ENCODE results near the gene WDFY2.
"Not testable (repeated sequence)": the region's sequence is repeated elsewhere in the genome, so short reads cannot be mapped to it uniquely, and the experiment has no call there.

Gene WDFY2

DNA sequence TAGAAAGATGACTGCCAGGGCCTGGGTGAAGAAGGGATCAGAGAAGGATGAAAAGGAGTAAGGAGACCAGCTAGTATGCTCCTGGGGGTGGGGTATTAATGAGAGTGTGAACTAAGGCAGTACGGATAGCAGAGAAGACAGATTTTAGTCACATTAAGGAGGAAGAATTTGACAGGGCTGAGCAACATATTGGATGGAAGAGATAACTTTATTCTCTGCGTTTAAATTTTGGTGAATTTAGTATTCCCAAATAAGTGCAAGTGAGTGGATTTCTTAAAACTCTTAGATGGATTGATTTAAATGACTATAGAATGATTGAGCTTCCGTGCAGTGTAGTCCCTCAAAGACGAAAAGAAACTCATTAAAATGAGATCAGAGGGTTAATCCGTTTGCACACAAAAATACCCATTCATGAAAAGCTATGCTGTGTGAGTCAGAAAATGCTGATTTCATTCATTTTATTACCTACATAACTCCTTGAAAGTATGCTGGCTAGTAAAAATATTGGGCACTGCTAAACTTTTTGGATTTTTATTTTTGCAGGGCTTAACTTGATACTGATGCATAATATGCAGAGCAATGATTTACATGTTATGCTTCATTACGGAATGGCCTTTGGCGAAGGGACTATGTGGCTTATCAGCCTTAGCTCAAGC is 54.1 kb downstream of the WDFY2 start:
- no CpG with 5 or more reads among the region's 7 CpGs for WGBS (ENCODE audit: extremely low coverage, insufficient coverage, insufficient read length)
- no peaks in the 10 kb centered on the region for H3K9me3 ChIP-seq (ENCODE audit: insufficient read depth, low read depth, low read length)

DNA sequence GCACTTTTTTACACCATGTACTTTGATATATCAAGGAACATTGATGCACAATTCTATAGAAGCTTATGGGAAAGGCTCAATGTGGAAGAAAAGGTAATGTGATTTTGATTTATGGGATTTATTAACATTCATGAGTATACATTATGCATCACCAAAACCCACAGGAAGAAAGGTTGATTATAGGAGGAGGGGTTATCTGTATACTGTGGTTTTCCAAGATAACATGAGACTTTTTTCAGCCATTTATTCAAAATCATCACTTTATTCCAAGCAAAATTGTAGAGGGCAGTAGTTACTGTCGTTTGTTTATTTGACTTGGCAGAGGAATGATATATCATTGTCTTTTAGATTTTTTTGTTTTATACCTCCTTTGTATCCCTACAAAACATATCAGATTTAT is 54.9 kb downstream of the WDFY2 start:
- Histone ChIP-seq H3K4me3 (ENCODE audit: low read depth, low read length) (no peak overlapping the region), H4K91ac (ENCODE audit: low read depth, low read length) (no peak overlapping the region), H3K27me3 (ENCODE audit: insufficient read depth, low read length) (no peaks in the 10 kb centered on the region), H3K9ac (ENCODE audit: low read length) (no peak overlapping the region), H2AK5ac (ENCODE audit: low read length) (no peak overlapping the region), H4K12ac (ENCODE audit: low read depth, low read length) (no peak overlapping the region), H3K18ac (ENCODE audit: low read length) (no peak overlapping the region), H3K79me1 (ENCODE audit: low read length) (peaks cover 15% of the 10 kb centered on the region), H2BK120ac (ENCODE audit: insufficient read depth, low read length, poor library complexity) (no peak overlapping the region), H3K4ac (ENCODE audit: low read depth, low read length) (no peak overlapping the region), H3K23ac (ENCODE audit: low read length) (no peak overlapping the region), H4K8ac (ENCODE audit: low read depth, low read length) (no peak overlapping the region), H3K4me2 (ENCODE audit: low read length) (no peak overlapping the region), H2BK12ac (ENCODE audit: low read length) (no peak overlapping the region), H3K79me2 (ENCODE audit: control insufficient read depth, insufficient read depth, low read length, poor library complexity) (peaks cover 4% of the 10 kb centered on the region), H3K14ac (ENCODE audit: low read length) (no peak overlapping the region), H2AFZ (ENCODE audit: insufficient read depth, low read length, poor library complexity) (no peak overlapping the region), H3K9me3 (ENCODE audit: insufficient read depth, low read depth, low read length) (no peaks in the 10 kb centered on the region), H3K36me3 (ENCODE audit: control insufficient read depth in 1 of 2, insufficient read depth in 2 of 2, low read length in 2 of 2) (no peaks in the 10 kb centered on the region), H3K27ac (ENCODE audit: low read depth, low read length) (no peak overlapping the region), H2BK5ac (ENCODE audit: low read depth, low read length, poor library complexity) (no peak overlapping the region), H3K4me1 (ENCODE audit: control insufficient read depth in 1 of 2, insufficient read depth in 2 of 2, low read length in 2 of 2) (peaks cover 8 to 25% of the 10 kb centered on the region in 2 experiments)
- no CpG with 5 or more reads among the region's 1 CpG for WGBS (ENCODE audit: extremely low coverage, insufficient coverage, insufficient read length)
- DNase-seq = no peak

More for the DNA sequence above, 54.1 kb downstream of the WDFY2 start:
- Histone ChIP-seq H3K18ac (ENCODE audit: low read length) (no peak overlapping the region), H2AK5ac (ENCODE audit: low read length) (no peak overlapping the region), H3K4me3 (ENCODE audit: low read depth, low read length) (no peak overlapping the region), H3K27me3 (ENCODE audit: insufficient read depth, low read length) (no peaks in the 10 kb centered on the region), H3K4me1 (ENCODE audit: control insufficient read depth in 1 of 2, insufficient read depth in 2 of 2, low read length in 2 of 2) (peaks cover 6 to 22% of the 10 kb centered on the region in 2 experiments), H2AFZ (ENCODE audit: insufficient read depth, low read length, poor library complexity) (no peak overlapping the region), H3K79me1 (ENCODE audit: low read length) (peaks cover 12% of the 10 kb centered on the region), H4K8ac (ENCODE audit: low read depth, low read length) (peak overlapping the region; percentile 70), H3K14ac (ENCODE audit: low read length) (peak overlapping the region; percentile 61), H2BK12ac (ENCODE audit: low read length) (peak overlapping the region; percentile 17), H2BK5ac (ENCODE audit: low read depth, low read length, poor library complexity) (peak overlapping the region; percentile 84), H4K91ac (ENCODE audit: low read depth, low read length) (no peak overlapping the region), H3K23ac (ENCODE audit: low read length) (no peak overlapping the region), H3K79me2 (ENCODE audit: control insufficient read depth, insufficient read depth, low read length, poor library complexity) (peaks cover 2% of the 10 kb centered on the region), H3K36me3 (ENCODE audit: control insufficient read depth in 1 of 2, insufficient read depth in 2 of 2, low read length in 2 of 2) (no peaks in the 10 kb centered on the region), H3K27ac (ENCODE audit: low read depth, low read length) (peak overlapping the region; percentile 77), H3K9ac (ENCODE audit: low read length) (no peak overlapping the region), H4K12ac (ENCODE audit: low read depth, low read length) (no peak overlapping the region), H3K4ac (ENCODE audit: low read depth, low read length) (no peak overlapping the region), H3K4me2 (ENCODE audit: low read length) (no peak overlapping the region), H2BK120ac (ENCODE audit: insufficient read depth, low read length, poor library complexity) (no peak overlapping the region)
- peak in 1 of 2 donors; percentile 59 for DNase-seq

DNA sequence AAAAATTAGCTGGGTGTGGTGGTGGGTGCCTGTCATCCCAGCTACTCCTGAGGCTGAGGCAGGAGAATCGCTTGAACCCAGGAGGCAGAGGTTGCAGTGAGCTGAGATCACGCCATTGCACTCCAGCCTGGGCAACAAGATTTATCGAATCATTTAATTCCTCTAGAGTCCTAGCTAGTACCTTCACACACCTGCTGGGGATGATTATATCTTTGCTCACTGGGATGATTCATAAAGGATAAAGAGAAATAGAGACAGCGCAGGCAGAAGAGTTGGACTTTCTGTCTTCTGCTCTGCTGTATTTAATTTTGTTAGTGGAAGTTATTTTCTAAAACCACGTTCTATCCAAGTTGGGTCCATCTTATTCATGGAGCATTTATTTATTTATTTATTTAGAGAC is 56.4 kb downstream of the WDFY2 start:
- H3K4me1 ChIP-seq (ENCODE audit: control insufficient read depth in 1 of 2, insufficient read depth in 2 of 2, low read length in 2 of 2) = peaks cover 10 to 30% of the 10 kb centered on the region in 2 experiments

DNA sequence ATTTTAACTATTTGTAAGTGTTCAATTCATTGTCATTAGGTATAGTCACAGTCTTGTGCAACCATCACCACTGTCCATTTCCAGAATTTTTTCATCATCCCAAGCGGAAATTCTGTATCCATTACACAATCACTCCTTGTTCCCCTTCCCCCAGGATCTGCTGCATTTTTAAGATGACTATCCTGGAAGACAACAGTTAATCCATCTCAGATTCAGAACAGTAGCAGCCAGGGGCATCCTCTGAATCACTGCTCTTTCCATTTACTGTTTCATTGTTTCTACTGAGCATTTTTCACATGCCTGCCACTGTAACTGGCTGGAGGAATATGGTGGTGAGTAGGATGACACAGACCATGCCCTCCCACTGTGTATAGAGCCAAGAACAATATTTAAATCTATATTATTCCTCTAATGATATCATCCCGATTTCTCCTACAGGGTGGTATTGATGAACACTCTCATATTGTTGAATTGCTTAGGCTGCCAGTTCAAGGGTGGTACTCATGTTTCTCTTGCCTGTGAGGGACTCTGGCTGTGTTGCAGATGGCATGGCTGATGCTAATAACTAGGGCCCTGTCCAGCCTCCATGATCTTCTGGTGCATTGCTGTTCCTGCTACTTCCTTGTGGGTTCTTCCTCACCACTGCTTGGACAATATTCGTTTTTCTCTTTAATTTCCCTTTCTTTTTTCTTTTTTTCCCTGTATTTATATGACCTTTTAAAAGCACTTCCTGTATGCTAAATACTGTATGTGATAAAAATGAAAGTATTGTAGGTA is 59.0 kb downstream of the WDFY2 start:
- Histone ChIP-seq H2BK5ac (ENCODE audit: low read depth, low read length, poor library complexity) (peak overlapping the region; percentile 98), H2AK5ac (ENCODE audit: low read length) (peak overlapping the region; percentile 100), H4K12ac (ENCODE audit: low read depth, low read length) (peak overlapping the region; percentile 59), H3K9me3 (ENCODE audit: insufficient read depth, low read depth, low read length) (no peaks in the 10 kb centered on the region), H3K79me1 (ENCODE audit: low read length) (peaks cover 9% of the 10 kb centered on the region), H3K27me3 (ENCODE audit: insufficient read depth, low read length) (no peaks in the 10 kb centered on the region), H3K36me3 (ENCODE audit: control insufficient read depth in 1 of 2, insufficient read depth in 2 of 2, low read length in 2 of 2) (no peaks in the 10 kb centered on the region), H2BK12ac (ENCODE audit: low read length) (peak overlapping the region; percentile 98), H3K79me2 (ENCODE audit: control insufficient read depth, insufficient read depth, low read length, poor library complexity) (peaks cover 4% of the 10 kb centered on the region), H3K23ac (ENCODE audit: low read length) (peak overlapping the region; percentile 29), H3K27ac (ENCODE audit: low read depth, low read length) (peak overlapping the region; percentile 98), H3K14ac (ENCODE audit: low read length) (peak overlapping the region; percentile 93), H3K9ac (ENCODE audit: low read length) (no peak overlapping the region), H2BK120ac (ENCODE audit: insufficient read depth, low read length, poor library complexity) (peak overlapping the region; percentile 98), H4K8ac (ENCODE audit: low read depth, low read length) (peak overlapping the region; percentile 94), H3K4ac (ENCODE audit: low read depth, low read length) (peak overlapping the region; percentile 95), H3K18ac (ENCODE audit: low read length) (peak overlapping the region; percentile 99), H3K4me3 (ENCODE audit: low read depth, low read length) (no peak overlapping the region), H4K91ac (ENCODE audit: low read depth, low read length) (peak overlapping the region; percentile 98), H3K4me1 (ENCODE audit: control insufficient read depth in 1 of 2, insufficient read depth in 2 of 2, low read length in 2 of 2) (peaks cover 11 to 24% of the 10 kb centered on the region in 2 experiments), H2AFZ (ENCODE audit: insufficient read depth, low read length, poor library complexity) (peak overlapping the region; percentile 86), H3K4me2 (ENCODE audit: low read length) (peak overlapping the region; percentile 6)
- WGBS (ENCODE audit: extremely low coverage, insufficient coverage, insufficient read length) = no CpG with 5 or more reads among the region's 3 CpGs
- DNase-seq = peak; percentile 82 to 89

More for the DNA sequence above, 56.4 kb downstream of the WDFY2 start:
- H2BK120ac ChIP-seq (ENCODE audit: insufficient read depth, low read length, poor library complexity); H3K79me2 ChIP-seq (ENCODE audit: control insufficient read depth, insufficient read depth, low read length, poor library complexity); H2BK12ac ChIP-seq (ENCODE audit: low read length); H3K18ac ChIP-seq (ENCODE audit: low read length); H2AK5ac ChIP-seq (ENCODE audit: low read length); H3K4me2 ChIP-seq (ENCODE audit: low read length); H3K14ac ChIP-seq (ENCODE audit: low read length); H3K23ac ChIP-seq (ENCODE audit: low read length); H2AFZ ChIP-seq (ENCODE audit: insufficient read depth, low read length, poor library complexity); H3K9me3 ChIP-seq (ENCODE audit: insufficient read depth, low read depth, low read length); H3K4me3 ChIP-seq (ENCODE audit: low read depth, low read length); H2BK5ac ChIP-seq (ENCODE audit: low read depth, low read length, poor library complexity); H3K4ac ChIP-seq (ENCODE audit: low read depth, low read length); H4K8ac ChIP-seq (ENCODE audit: low read depth, low read length); H3K9ac ChIP-seq (ENCODE audit: low read length); H3K36me3 ChIP-seq (ENCODE audit: control insufficient read depth in 1 of 2, insufficient read depth in 2 of 2, low read length in 2 of 2); H3K27me3 ChIP-seq (ENCODE audit: insufficient read depth, low read length); H4K12ac ChIP-seq (ENCODE audit: low read depth, low read length); H3K27ac ChIP-seq (ENCODE audit: low read depth, low read length): not testable (repeated sequence)
- Histone ChIP-seq H3K79me1 (ENCODE audit: low read length) (peaks cover 17% of the 10 kb centered on the region), H4K91ac (ENCODE audit: low read depth, low read length) (peak overlapping the region; percentile 37)
- WGBS (ENCODE audit: extremely low coverage, insufficient coverage, insufficient read length) = no CpG with 5 or more reads among the region's 5 CpGs
- DNase-seq = peak; percentile 21 to 45

Data from trophoblast cell (in vitro differentiated cells and primary cell).